ENCODE results near the gene ZNF142. TPM values are rescaled to one million over a fixed set of nuclear protein-coding genes. Genes with fewer than 3 reads are reported as not detected.
"Not testable (repeated sequence)": the region's sequence is repeated elsewhere in the genome, so short reads cannot be mapped to it uniquely, and the experiment has no call there.

Gene ZNF142
- total and polyA plus RNA-seq, 8 donors, result 3.6 to 49.1 (median 12.6) TPM

GRCh38 chr2:218698885-218699284 is 39.5 kb upstream of the ZNF142 start:
- no peaks in the 10 kb centered on the region for H3K4me1 ChIP-seq
- H3K36me3 ChIP-seq, result peaks cover 16 to 87% (median 72%) of the 10 kb centered on the region in 4 donors
- no peaks in the 10 kb centered on the region for H3K27me3 ChIP-seq
- WGBS, 5 donors, result 95 to 97% (median 97%) methylated on average over 7 to 8 of the region's 8 CpGs
- H3K27ac ChIP-seq, result no peak overlapping the region
- intact Hi-C loops (cut with DNase I; ENCODE audit: low total_unique reads), result no loop called here
- H3K4me3 ChIP-seq, result no peak overlapping the region
- TF ChIP-seq EP300 (IDR thresholded peaks at IDR 0.05), result no peak
- no peak for TF ChIP-seq POLR2AphosphoS5 (IDR thresholded peaks at IDR 0.05)
- TF ChIP-seq CTCF (IDR thresholded peaks at IDR 0.05), result no peak
- TF ChIP-seq POLR2A (IDR thresholded peaks at IDR 0.05), result no peak
- no peak for DNase-seq
- no peaks in the 10 kb centered on the region for H3K9me3 ChIP-seq

GRCh38 chr2:218694405-218695145 is 35.2 kb upstream of the ZNF142 start:
- Histone ChIP-seq H3K4me1 (no peaks in the 10 kb centered on the region), H3K4me3 (no peak overlapping the region), H3K9me3 (no peaks in the 10 kb centered on the region), H3K36me3 (peaks cover 37 to 99% (median 93%) of the 10 kb centered on the region in 4 donors), H3K27ac (no peak overlapping the region), H3K27me3 (no peaks in the 10 kb centered on the region)
- intact Hi-C loops (cut with DNase I; ENCODE audit: low total_unique reads), result no loop called here
- 84 to 97% (median 93%) methylated on average over 3 of the region's 3 CpGs for WGBS, 5 donors
- DNase-seq, result no peak
- TF ChIP-seq CTCF (IDR thresholded peaks at IDR 0.05) (no peak), POLR2A (IDR thresholded peaks at IDR 0.05) (no peak), POLR2AphosphoS5 (IDR thresholded peaks at IDR 0.05) (no peak), EP300 (IDR thresholded peaks at IDR 0.05) (no peak)

GRCh38 chr2:218691234-218691633 is 31.8 kb upstream of the ZNF142 start:
- Histone ChIP-seq H3K4me1 (peaks cover 0 to 7% (median 0%) of the 10 kb centered on the region in 4 donors), H3K27me3 (no peaks in the 10 kb centered on the region), H3K9me3 (no peaks in the 10 kb centered on the region), H3K27ac (no peak overlapping the region), H3K36me3 (peaks cover 39 to 80% (median 73%) of the 10 kb centered on the region in 4 donors), H3K4me3 (no peak overlapping the region)
- intact Hi-C loops (cut with DNase I; ENCODE audit: low total_unique reads), result no loop called here
- no peak for DNase-seq
- TF ChIP-seq EP300 (IDR thresholded peaks at IDR 0.05), result no peak

- peak; percentile 57 to 88 for DNase-seq
- TF ChIP-seq POLR2AphosphoS5 (IDR thresholded peaks at IDR 0.05), result peak in 1 of 3 donors; percentile 54
- peak in 5 of 7 experiments; percentile 72 to 80 (median 74) for TF ChIP-seq CTCF (IDR thresholded peaks at IDR 0.05)
- peaks cover 29 to 74% (median 69%) of the 10 kb centered on the region in 4 donors for H3K36me3 ChIP-seq
- H3K4me1 ChIP-seq; H3K9me3 ChIP-seq; intact Hi-C loops (cut with DNase I; ENCODE audit: low total_unique reads); H3K27me3 ChIP-seq; H3K4me3 ChIP-seq; H3K27ac ChIP-seq: not testable (repeated sequence)
- 23 to 26% (median 24%) methylated on average over 5 of the region's 5 CpGs for WGBS, 5 donors
Observed at GRCh38 chr2:218687400-218688060, 28.1 kb upstream of the ZNF142 start.

GRCh38 chr2:218680061-218680460 is 20.6 kb upstream of the ZNF142 start:
- DNase-seq, result no peak
- 83 to 91% (median 89%) methylated on average over 3 of the region's 3 CpGs for WGBS, 5 donors
- no peak for TF ChIP-seq POLR2AphosphoS5 (IDR thresholded peaks at IDR 0.05)

More at GRCh38 chr2:218680061-218680460, 20.6 kb upstream of the ZNF142 start:
- Histone ChIP-seq H3K36me3 (peaks cover 12 to 92% (median 86%) of the 10 kb centered on the region in 4 donors), H3K27me3 (no peaks in the 10 kb centered on the region), H3K4me1 (no peaks in the 10 kb centered on the region), H3K4me3 (no peak overlapping the region), H3K9me3 (no peaks in the 10 kb centered on the region), H3K27ac (no peak overlapping the region)
- intact Hi-C loops (cut with DNase I; ENCODE audit: low total_unique reads), result no loop called here
